H9 (cell line): Measurements from ENCODE around the gene ADA. TPM values are rescaled to one million over a fixed set of nuclear protein-coding genes. Genes with fewer than 3 reads are reported as not detected.
"Not testable (repeated sequence)": the region's sequence is repeated elsewhere in the genome, so short reads cannot be mapped to it uniquely, and the experiment has no call there.

ENCODE experiments used
- DNase-seq: peaks from one replicate; pipeline ENCODE4 v3.0.0-alpha.2; 2017
- H2AFZ ChIP-seq: one replicate; pipeline ENCODE4 v1.6.1; 2013; ENCODE audit warnings: mild to moderate bottlenecking, low read length, control low read depth, moderate library complexity
- H2AK5ac ChIP-seq: 2 replicates; pipeline ENCODE4 v1.6.1; 2013; ENCODE audit warnings: low read length, control low read depth, mixed read lengths; ENCODE audit not compliant: insufficient read length
- H2BK120ac ChIP-seq: one replicate; pipeline ENCODE4 v1.6.1; 2013; ENCODE audit warnings: low read depth, mild to moderate bottlenecking, low read length, control low read depth, inconsistent platforms; ENCODE audit not compliant: poor library complexity, severe bottlenecking
- H2BK12ac ChIP-seq: 2 replicates; pipeline ENCODE4 v1.6.1; 2013; ENCODE audit warnings: low read length, control low read depth, mixed read lengths, low read depth; ENCODE audit not compliant: insufficient read length
- H2BK15ac ChIP-seq: 2 replicates; pipeline ENCODE4 v1.6.1; 2013; ENCODE audit warnings: low read depth, low read length, control low read depth
- H2BK20ac ChIP-seq: one replicate; pipeline ENCODE4 v1.6.1; 2013; ENCODE audit warnings: low read depth, mild to moderate bottlenecking, low read length, control low read depth, inconsistent platforms; ENCODE audit not compliant: poor library complexity, severe bottlenecking
- H2BK5ac ChIP-seq: 2 replicates; pipeline ENCODE4 v1.6.1; 2013; ENCODE audit warnings: low read length, control low read depth, mixed read lengths; ENCODE audit not compliant: insufficient read length
- H3K14ac ChIP-seq: 2 replicates; pipeline ENCODE4 v1.6.1; 2013; ENCODE audit warnings: low read length, control low read depth; ENCODE audit not compliant: insufficient read depth
- H3K18ac ChIP-seq: 2 replicates; pipeline ENCODE4 v1.6.1; 2013; ENCODE audit warnings: low read depth, mild to moderate bottlenecking, mixed read lengths, low read length, control low read depth; ENCODE audit not compliant: insufficient read length
- H3K23ac ChIP-seq: 2 replicates; pipeline ENCODE4 v1.6.1; 2013; ENCODE audit warnings: low read length, control low read depth, mixed read lengths, low read depth; ENCODE audit not compliant: insufficient read length
- H3K23me2 ChIP-seq: 2 replicates; pipeline ENCODE4 v1.6.1; 2013; ENCODE audit warnings: low read depth, mild to moderate bottlenecking, mixed read lengths, low read length, control low read depth; ENCODE audit not compliant: insufficient read length, poor library complexity, severe bottlenecking
- H3K27ac ChIP-seq: 2 replicates; pipeline ENCODE4 v1.5.1; 2013; ENCODE audit warnings: low read length, control low read depth, mixed read lengths, low read depth; ENCODE audit not compliant: insufficient read length
- H3K27me3 ChIP-seq: 2 replicates; pipeline ENCODE4 v1.6.1; 2013; ENCODE audit warnings: low read length, control low read depth, inconsistent platforms; ENCODE audit not compliant: insufficient read depth
- H3K4ac ChIP-seq: 2 replicates; pipeline ENCODE4 v1.6.1; 2013; ENCODE audit warnings: low read depth, mild to moderate bottlenecking, control low read depth, inconsistent platforms, low read length, moderate library complexity
- H3K4me1 ChIP-seq: 2 replicates; pipeline ENCODE4 v1.6.1; 2013; ENCODE audit warnings: low read length, control low read depth, inconsistent platforms; ENCODE audit not compliant: insufficient read depth
- H3K4me2 ChIP-seq: 2 replicates; pipeline ENCODE4 v1.6.1; 2013; ENCODE audit warnings: low read length, control low read depth, mixed read lengths; ENCODE audit not compliant: insufficient read length, insufficient read depth
- H3K56ac ChIP-seq: 2 replicates; pipeline ENCODE4 v1.6.1; 2013; ENCODE audit warnings: low read depth, mild to moderate bottlenecking, mixed read lengths, low read length, control low read depth; ENCODE audit not compliant: insufficient read length
- H3K79me1 ChIP-seq: 2 replicates; pipeline ENCODE4 v1.6.1; 2013; ENCODE audit warnings: low read depth, mild to moderate bottlenecking, moderate library complexity, low read length, control low read depth, inconsistent platforms; ENCODE audit not compliant: insufficient read depth, poor library complexity, severe bottlenecking
- H3K79me2 ChIP-seq: 2 replicates; pipeline ENCODE4 v1.6.1; 2013; ENCODE audit warnings: low read length, control low read depth, inconsistent platforms; ENCODE audit not compliant: insufficient read depth
- H3K9ac ChIP-seq: 2 replicates; pipeline ENCODE4 v1.6.1; 2013; ENCODE audit warnings: low read length, control low read depth, mixed read lengths; ENCODE audit not compliant: insufficient read length; ENCODE audit errors: extremely low read depth
- H3K9me3 ChIP-seq: one replicate; pipeline ENCODE4 v1.6.1; 2013; ENCODE audit warnings: low read depth, low read length, inconsistent platforms; ENCODE audit not compliant: control insufficient read depth
- H3T11ph ChIP-seq: one replicate; pipeline ENCODE4 v1.6.1; 2013; ENCODE audit warnings: mild to moderate bottlenecking, low read length, control low read depth, inconsistent platforms
- H4K20me1 ChIP-seq: one replicate; pipeline ENCODE4 v1.6.1; 2013; ENCODE audit not compliant: control insufficient read depth, insufficient read length, insufficient read depth
- H4K5ac ChIP-seq: 2 replicates; pipeline ENCODE4 v1.6.1; 2013; ENCODE audit warnings: low read depth, mild to moderate bottlenecking, mixed read lengths, low read length, control low read depth; ENCODE audit not compliant: insufficient read length
- H4K8ac ChIP-seq: replicated peaks from 2 replicates; pipeline ENCODE4 v1.6.1; 2013; ENCODE audit warnings: low read length, control low read depth, mixed read lengths, low read depth; ENCODE audit not compliant: insufficient read length
- H4K91ac ChIP-seq: 2 replicates; pipeline ENCODE4 v1.6.1; 2013; ENCODE audit warnings: low read depth, mild to moderate bottlenecking, moderate library complexity, mixed read lengths, low read length, control low read depth; ENCODE audit not compliant: insufficient read length
- H3K27ac Mint-ChIP-seq, 3 experiments: 2 replicates in 2 of 3; 3 replicates in 1 of 3; pipeline ENCODE4 v1.8.0; 2020 to 2021; ENCODE audit warnings: mixed read lengths in 3 of 3, mild to moderate bottlenecking in 1 of 3, moderate library complexity in 1 of 3
- H3K27me3 Mint-ChIP-seq: 2 replicates; pipeline ENCODE4 v1.8.0; 2021; ENCODE audit warnings: low read depth, mild to moderate bottlenecking, moderate library complexity, mixed read lengths
- H3K36me3 Mint-ChIP-seq, 3 experiments: 2 replicates in 2 of 3; 3 replicates in 1 of 3; pipeline ENCODE4 v1.8.0; 2020 to 2021; ENCODE audit warnings: low read depth in 3 of 3, mixed read lengths in 3 of 3; ENCODE audit not compliant: insufficient read depth in 1 of 3
- H3K4me1 Mint-ChIP-seq, 2 experiments: 2 replicates each; pipeline ENCODE4 v1.8.0; 2020; ENCODE audit warnings: mixed read lengths in 2 of 2
- H3K4me3 Mint-ChIP-seq, 2 experiments: 2 replicates in 1 of 2; 3 replicates in 1 of 2; pipeline ENCODE4 v1.8.0; 2020 to 2021; ENCODE audit warnings: mild to moderate bottlenecking in 2 of 2, mixed read lengths in 2 of 2, moderate library complexity in 1 of 2
- H3K9me3 Mint-ChIP-seq, 2 experiments: 2 replicates in 1 of 2; 3 replicates in 1 of 2; pipeline ENCODE4 v1.8.0; 2020; ENCODE audit warnings: mild to moderate bottlenecking in 2 of 2, mixed read lengths in 2 of 2, moderate library complexity in 1 of 2
- WGBS: extraction: QIAGEN DNeasy Blood & Tissue Kit; methylation state at CpG from one replicate; pipeline ENCODE4 v1.1.7; 2013; ENCODE audit warnings: missing lambda C conversion rate, low lambda C conversion rate, mixed read lengths; ENCODE audit not compliant: insufficient read length; ENCODE audit errors: extremely low coverage; 5-methylcytosine and 5-hydroxymethylcytosine counted together
- total RNA-seq: library from RNA; stranded (reverse); gene quantifications from 2 replicates; pipeline ENCODE4 v1.2.1, GENCODE V29; 2021

The ADA gene
- total RNA-seq, 1 experiment from 2014 or later: 22.0 TPM

GRCh38 chr20:44671541-44671940 lies 20.0 kb upstream of the ADA start:
- peaks cover 11% of the 10 kb centered on the region for H3K27me3 Mint-ChIP-seq
- not testable (repeated sequence) for H3K36me3 Mint-ChIP-seq

GRCh38 chr20:44670851-44671250 lies 19.4 kb upstream of the ADA start:
- not testable (repeated sequence) for H3K56ac ChIP-seq, H3K4me1 Mint-ChIP-seq, H3K9me3 Mint-ChIP-seq, H3K23ac ChIP-seq, H3K4me2 ChIP-seq, H3K27me3 ChIP-seq, H3K9ac ChIP-seq, H3K4me1 ChIP-seq, H3K18ac ChIP-seq, H2AK5ac ChIP-seq, H4K8ac ChIP-seq, H3K23me2 ChIP-seq, DNase-seq, H3K79me2 ChIP-seq, H2BK15ac ChIP-seq, H4K5ac ChIP-seq, H3K36me3 Mint-ChIP-seq, H3T11ph ChIP-seq, H2AFZ ChIP-seq, H3K27ac ChIP-seq, H3K79me1 ChIP-seq, H4K20me1 ChIP-seq, H4K91ac ChIP-seq, H2BK120ac ChIP-seq, H3K4ac ChIP-seq, H3K14ac ChIP-seq, H2BK20ac ChIP-seq, H3K9me3 ChIP-seq, H3K4me3 Mint-ChIP-seq, H3K27ac Mint-ChIP-seq, H2BK5ac ChIP-seq, H2BK12ac ChIP-seq
- peaks cover 14% of the 10 kb centered on the region for H3K27me3 Mint-ChIP-seq
- WGBS: no CpG with 5 or more reads among the region's 9 CpGs

More at GRCh38 chr20:44671541-44671940, 20.0 kb upstream of the ADA start:
- H3K4ac ChIP-seq, H4K91ac ChIP-seq, H3K4me1 Mint-ChIP-seq, H3K79me1 ChIP-seq, H2AFZ ChIP-seq, H3K14ac ChIP-seq, DNase-seq, H3K4me1 ChIP-seq, H3K79me2 ChIP-seq, H2BK120ac ChIP-seq, H3K4me3 Mint-ChIP-seq, H2BK5ac ChIP-seq, H3K56ac ChIP-seq, H3K4me2 ChIP-seq, H4K5ac ChIP-seq, H2BK15ac ChIP-seq, H4K8ac ChIP-seq, H3K23ac ChIP-seq, H3K18ac ChIP-seq, H3K27me3 ChIP-seq, H4K20me1 ChIP-seq, H2BK20ac ChIP-seq, H3K9me3 ChIP-seq, H3K9ac ChIP-seq, H2BK12ac ChIP-seq, H3K9me3 Mint-ChIP-seq, H3K27ac ChIP-seq, H3T11ph ChIP-seq, H3K23me2 ChIP-seq, H3K27ac Mint-ChIP-seq, H2AK5ac ChIP-seq: not testable (repeated sequence)
- WGBS: no CpG with 5 or more reads among the region's 7 CpGs
